Heart left ventricle (tissue), 13 donors: ENCODE results near the gene SYDE2.

ENCODE experiments used
- CTCF ChIP-seq, 12 donors: fragments of 200-600 bp; sonication (generic) in 4 of 12; IDR thresholded peaks; one replicate each; pipeline versions ENCODE4 v1.5.0 to v1.8.0; 2018 to 2022; ENCODE audit warnings: antibody characterized with exemption in 12 of 12, mild to moderate bottlenecking in 5 of 12
- POLR2A ChIP-seq, 2 donors: fragments of 450-650 bp; IDR thresholded peaks; one replicate each; pipeline ENCODE4 v1.6.1; 2017; ENCODE audit warnings: antibody characterized with exemption in 2 of 2, mild to moderate bottlenecking in 2 of 2, moderate library complexity in 2 of 2
- donor health status: ischemic (EF 13 %, LVEDD 7.1; RV severe dilation, severe dysfunction).
- donor health status: DM: no; HTN: yes; CAD: no.
- donor health status: DM: no; HTN: no; CAD: no.
- donor health status: ischemic (EF 25% LVEDD 6.9; RV normal size, moderate dysfunction).
- donor health status: ischemic (EF 25% LVEDD 5.7; RV mildly dilated, moderate dysfunction).
- donor health status: ischemic (EF 35%, LVEDD 5.7; RV mildly dilated, moderate dysfunction).
- donor health status: nonischemic (EF 11% LVEDD 7.7; RV severe dilation, severe dysfunction).
- donor health status: DM: yes; HTN: yes; CAD: no.
- donor health status: PGD.
- donor health status: ischemic (EF 29% LVEDD 5.4; RV normal size, mild dysfunction).
- donor health status: nonischemic (EF 23%, LVEDD 6.1; RV moderate dilation, normal function).

GRCh38 chr1:85158910-85159309 is 41.9 kb downstream of the SYDE2 start:
- TF ChIP-seq POLR2A (IDR thresholded peaks at IDR 0.05) (no peak), CTCF (IDR thresholded peaks at IDR 0.05) (no peak)
